Caco-2 (cell line): ENCODE data around the gene MEIOB. TPM values are rescaled to one million over a fixed set of nuclear protein-coding genes. Genes with fewer than 3 reads are reported as not detected.

Source experiments
- BruUV-seq: library from RNA; stranded (reverse); fragments of 400-500 nt; replicated peaks from 2 replicates; lab custom pipeline; 2021; lab: Mats Ljungman, UMichigan
- CTCF ChIA-PET: fragments of 300-600 bp; sonication (Branson Sonifier 250); formaldehyde crosslinking; loops from one replicate; lab custom pipeline; 2022; ENCODE audit warnings: antibody characterized with exemption; lab: Charles Lee
- POLR2A ChIA-PET: fragments of 300-600 bp; sonication (Branson Sonifier 250); formaldehyde crosslinking; loops from one replicate; lab custom pipeline; 2022; ENCODE audit warnings: antibody characterized with exemption; lab: Charles Lee
- DNase-seq, 2 experiments: peaks; one replicate each; pipeline versions ENCODE4 v3.0.0 to v3.0.0-alpha.2; 2020 to 2022
- H3K27me3 ChIP-seq: replicated peaks from 2 replicates; pipeline ENCODE4 v1.6.0; 2011; ENCODE audit warnings: low read length; ENCODE audit not compliant: control insufficient read depth, insufficient read depth
- H3K36me3 ChIP-seq: 2 replicates; pipeline ENCODE4 v1.5.1; 2011; ENCODE audit warnings: low read length; ENCODE audit not compliant: control insufficient read depth, insufficient read depth
- H3K4me1 ChIP-seq: fragments of 250-450 bp; sonication (Bioruptor Pico); 2 replicates; pipeline ENCODE4 v1.5.1; 2020; ENCODE audit warnings: mild to moderate bottlenecking
- H3K4me3 ChIP-seq: 2 replicates; pipeline ENCODE4 v1.5.1; 2011; ENCODE audit warnings: low read depth, mild to moderate bottlenecking, control low read depth, low read length
- H3K9me3 ChIP-seq: fragments of 250-450 bp; sonication (Bioruptor Pico); 2 replicates; pipeline ENCODE4 v1.5.1; 2020; ENCODE audit warnings: mild to moderate bottlenecking, moderate library complexity
- H3K27ac Mint-ChIP-seq: one replicate; pipeline ENCODE4 v1.8.0; 2022; ENCODE audit warnings: mixed read lengths; ENCODE audit not compliant: unreplicated experiment
- H3K27me3 Mint-ChIP-seq: one replicate; pipeline ENCODE4 v1.8.0; 2022; ENCODE audit warnings: mixed read lengths; ENCODE audit not compliant: insufficient read depth, unreplicated experiment
- H3K36me3 Mint-ChIP-seq: one replicate; pipeline ENCODE4 v1.8.0; 2022; ENCODE audit warnings: mild to moderate bottlenecking, mixed read lengths; ENCODE audit not compliant: insufficient read depth, unreplicated experiment
- H3K4me1 Mint-ChIP-seq: one replicate; pipeline ENCODE4 v1.8.0; 2022; ENCODE audit warnings: low read depth, mixed read lengths; ENCODE audit not compliant: unreplicated experiment
- H3K4me3 Mint-ChIP-seq: one replicate; pipeline ENCODE4 v1.8.0; 2022; ENCODE audit warnings: mild to moderate bottlenecking, moderate library complexity, mixed read lengths; ENCODE audit not compliant: unreplicated experiment
- H3K9me3 Mint-ChIP-seq: one replicate; pipeline ENCODE4 v1.8.0; 2022; ENCODE audit warnings: mixed read lengths; ENCODE audit not compliant: unreplicated experiment
- intact Hi-C: fragments of 100-400 bp; cut with micrococcal nuclease; formaldehyde crosslinking; loops from one replicate; pipeline ENCODE4 v1.10.0; 2022; ENCODE audit not compliant: unreplicated experiment
- total RNA-seq: library from RNA; stranded (reverse); gene quantifications from 2 replicates; pipeline ENCODE4 v1.2.3, GENCODE V29; 2022
- TF ChIP-seq, protein P1 (sequence below), 2 experiments: fragments of 200-600 bp in 1 of 2; IDR thresholded peaks; 1 replicate in 1 of 2; 2 replicates in 1 of 2; pipeline versions ENCODE4 v1.5.1 to v1.8.0; 2011 to 2022; ENCODE audit warnings: antibody characterized with exemption in 1 of 2, control low read depth in 1 of 2, inconsistent platforms in 1 of 2, low read depth in 1 of 2, low read length in 1 of 2, mild to moderate bottlenecking in 1 of 2, moderate library complexity in 1 of 2; ENCODE audit not compliant: insufficient read depth in 1 of 2, severe bottlenecking in 1 of 2, unreplicated experiment in 1 of 2

Gene MEIOB
- total RNA-seq, 1 experiment from 2014 or later, result not detected

DNA sequence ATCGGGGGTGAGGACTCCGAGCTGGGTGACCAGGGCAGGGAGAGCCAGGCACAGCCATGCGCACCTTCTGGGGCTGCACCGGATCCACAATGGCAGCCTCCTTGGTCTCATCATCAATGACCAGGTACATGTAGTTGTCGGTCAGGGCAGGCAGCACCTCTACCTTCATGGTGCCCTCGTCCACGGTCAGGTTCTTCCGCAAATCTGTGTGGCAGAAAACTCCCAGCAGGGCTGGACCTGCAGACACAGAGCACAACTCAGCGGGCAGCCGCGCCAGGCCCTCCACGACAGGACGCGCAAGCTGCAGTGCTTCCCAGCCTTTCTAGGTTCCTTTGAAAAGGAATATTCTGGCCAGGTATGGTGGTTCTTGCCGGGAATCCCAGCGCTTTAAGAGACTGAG, 49.2 kb downstream of the MEIOB start:
- Histone ChIP-seq H3K9me3 (no peaks in the 10 kb centered on the region), H3K4me3 (no peak overlapping the region), H3K4me1 (no peaks in the 10 kb centered on the region), H3K36me3 (peaks cover 1% of the 10 kb centered on the region; the same call in 1 of the 2 replicates), H3K27me3 (no peaks in the 10 kb centered on the region)
- POLR2A ChIA-PET, result no interaction called here
- Mint-ChIP-seq H3K36me3 (peaks cover 14% of the 10 kb centered on the region), H3K4me1 (no peaks in the 10 kb centered on the region), H3K27me3 (no peaks in the 10 kb centered on the region), H3K27ac (no peak overlapping the region), H3K4me3 (no peak overlapping the region), H3K9me3 (no peaks in the 10 kb centered on the region)
- CTCF ChIA-PET, result no interaction called here
- TF ChIP-seq, protein P1, sequence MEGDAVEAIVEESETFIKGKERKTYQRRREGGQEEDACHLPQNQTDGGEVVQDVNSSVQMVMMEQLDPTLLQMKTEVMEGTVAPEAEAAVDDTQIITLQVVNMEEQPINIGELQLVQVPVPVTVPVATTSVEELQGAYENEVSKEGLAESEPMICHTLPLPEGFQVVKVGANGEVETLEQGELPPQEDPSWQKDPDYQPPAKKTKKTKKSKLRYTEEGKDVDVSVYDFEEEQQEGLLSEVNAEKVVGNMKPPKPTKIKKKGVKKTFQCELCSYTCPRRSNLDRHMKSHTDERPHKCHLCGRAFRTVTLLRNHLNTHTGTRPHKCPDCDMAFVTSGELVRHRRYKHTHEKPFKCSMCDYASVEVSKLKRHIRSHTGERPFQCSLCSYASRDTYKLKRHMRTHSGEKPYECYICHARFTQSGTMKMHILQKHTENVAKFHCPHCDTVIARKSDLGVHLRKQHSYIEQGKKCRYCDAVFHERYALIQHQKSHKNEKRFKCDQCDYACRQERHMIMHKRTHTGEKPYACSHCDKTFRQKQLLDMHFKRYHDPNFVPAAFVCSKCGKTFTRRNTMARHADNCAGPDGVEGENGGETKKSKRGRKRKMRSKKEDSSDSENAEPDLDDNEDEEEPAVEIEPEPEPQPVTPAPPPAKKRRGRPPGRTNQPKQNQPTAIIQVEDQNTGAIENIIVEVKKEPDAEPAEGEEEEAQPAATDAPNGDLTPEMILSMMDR (IDR thresholded peaks at IDR 0.05; ENCODE audit: insufficient read depth in 1 of 2, low read depth in 1 of 2, low read length in 1 of 2, severe bottlenecking in 1 of 2, unreplicated experiment in 1 of 2), result no peak
- intact Hi-C loops, result loop anchor here (5.0 kb wide), 1 partner anchor 40 kb away; the partner anchor contains the start of genes NUBP2 and SPSB3
- BruUV-seq, result no TSS peak
- DNase-seq, result peak in 1 of 2 experiments; percentile 16

DNA sequence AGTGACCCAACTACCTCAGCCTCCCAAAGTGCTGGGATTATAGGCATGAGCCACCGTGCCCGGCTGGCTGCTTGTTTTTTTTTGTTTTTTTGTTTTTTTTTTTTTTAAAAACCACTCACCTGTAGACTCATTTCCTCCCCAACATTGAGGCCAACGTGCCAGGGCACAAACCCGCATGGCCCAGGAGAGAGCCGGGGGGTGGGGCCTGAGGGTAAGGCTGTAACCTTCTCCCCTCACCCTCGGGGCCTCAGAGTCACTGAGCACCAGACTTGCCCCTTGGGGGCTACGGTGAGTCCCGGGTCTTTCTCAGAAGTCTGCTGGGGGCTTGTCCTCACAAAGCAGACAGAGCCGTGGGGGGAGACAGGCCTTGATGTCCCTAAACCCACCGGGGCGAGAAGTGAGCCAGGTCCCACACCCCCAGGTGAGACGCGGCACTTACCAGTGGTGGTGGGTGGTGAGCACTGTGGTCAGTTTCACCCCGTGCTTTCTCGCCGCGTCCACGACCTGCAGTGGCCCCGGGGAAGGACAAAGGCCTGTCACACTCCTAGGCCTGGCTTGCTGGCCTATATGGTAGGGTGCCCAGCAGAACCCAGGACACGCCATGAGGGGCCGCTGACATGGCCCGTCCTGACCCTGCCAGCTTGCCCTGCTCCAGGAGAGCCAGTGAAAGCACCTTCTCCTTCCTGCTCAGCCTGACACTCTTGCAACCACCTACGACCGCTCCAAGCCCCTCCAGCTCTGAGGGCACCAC, 49.9 kb downstream of the MEIOB start:
- BruUV-seq, result no TSS peak
- H3K4me3 ChIP-seq, result no peak overlapping the region
- H3K9me3 ChIP-seq, result no peaks in the 10 kb centered on the region
- peak in 1 of 2 experiments; percentile 14 for DNase-seq
- POLR2A ChIA-PET, result no interaction called here
- Mint-ChIP-seq H3K4me3 (no peak overlapping the region), H3K9me3 (no peaks in the 10 kb centered on the region), H3K27ac (no peak overlapping the region), H3K27me3 (no peaks in the 10 kb centered on the region), H3K4me1 (no peaks in the 10 kb centered on the region), H3K36me3 (peaks cover 17% of the 10 kb centered on the region)
- no peaks in the 10 kb centered on the region for H3K4me1 ChIP-seq
- H3K27me3 ChIP-seq, result no peaks in the 10 kb centered on the region
- TF ChIP-seq, protein P1 (IDR thresholded peaks at IDR 0.05; ENCODE audit: insufficient read depth in 1 of 2, low read depth in 1 of 2, low read length in 1 of 2, severe bottlenecking in 1 of 2, unreplicated experiment in 1 of 2), result no peak
- H3K36me3 ChIP-seq, result peaks cover 1% of the 10 kb centered on the region; the same call in 1 of the 2 replicates
- intact Hi-C loops, result loop anchor here (5.0 kb wide), 1 partner anchor 40 kb away; the partner anchor contains the start of genes NUBP2 and SPSB3
- CTCF ChIA-PET, result no interaction called here

DNA sequence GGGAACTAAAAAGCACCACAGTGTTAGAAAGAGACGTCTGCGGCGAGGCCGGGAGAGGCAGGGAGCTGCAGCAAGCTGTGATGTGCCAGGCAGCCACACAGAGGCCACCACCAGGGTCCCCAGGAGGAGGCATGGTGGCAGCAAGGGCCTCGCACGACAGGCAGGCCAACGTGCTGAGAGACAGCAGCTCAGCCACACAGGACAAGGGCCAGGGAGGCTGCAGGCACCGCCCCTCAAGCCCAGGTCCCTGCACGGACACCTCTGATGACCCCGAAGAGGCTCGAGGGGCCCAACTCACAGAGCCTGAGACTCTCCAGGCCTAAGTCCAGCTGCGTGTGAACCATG, 51.0 kb downstream of the MEIOB start:
- H3K36me3 Mint-ChIP-seq, result peaks cover 12% of the 10 kb centered on the region
- no peak overlapping the region for H3K27ac Mint-ChIP-seq

More for the DNA sequence above, 51.0 kb downstream of the MEIOB start:
- TF ChIP-seq, protein P1 (IDR thresholded peaks at IDR 0.05; ENCODE audit: insufficient read depth in 1 of 2, low read depth in 1 of 2, low read length in 1 of 2, severe bottlenecking in 1 of 2, unreplicated experiment in 1 of 2), result no peak
- no peaks in the 10 kb centered on the region for H3K4me1 ChIP-seq
- no peak overlapping the region for H3K4me3 Mint-ChIP-seq
- H3K4me3 ChIP-seq, result no peak overlapping the region
- intact Hi-C loops, result loop anchor here (5.0 kb wide), 1 partner anchor 39 kb away; the partner anchor contains the start of genes NUBP2 and SPSB3
- POLR2A ChIA-PET, result no interaction called here
- H3K9me3 Mint-ChIP-seq, result no peaks in the 10 kb centered on the region
- no TSS peak for BruUV-seq
- no peaks in the 10 kb centered on the region for H3K27me3 ChIP-seq
- peaks cover 1% of the 10 kb centered on the region; the same call in 1 of the 2 replicates for H3K36me3 ChIP-seq
- CTCF ChIA-PET, result no interaction called here
- H3K4me1 Mint-ChIP-seq, result no peaks in the 10 kb centered on the region
- no peak for DNase-seq
- H3K9me3 ChIP-seq, result no peaks in the 10 kb centered on the region
- no peaks in the 10 kb centered on the region for H3K27me3 Mint-ChIP-seq
